ENCODE data around the gene NKX2-2. TPM values are rescaled to one million over a fixed set of nuclear protein-coding genes. Genes with fewer than 3 reads are reported as not detected.

The NKX2-2 gene
- total RNA-seq, 2 experiments from 2014 or later = not detected

GRCh38 chr20:21546355-21546754 is 32.5 kb upstream of the NKX2-2 start:
- no peaks in the 10 kb centered on the region for H3K9me3 Mint-ChIP-seq
- ChIA-PET POLR2A (no interaction called here), CTCF (interaction anchor here (0.8 to 5.5 kb wide), 6 partner anchors 9 to 311 kb away, joined by 3 to 28 read pairs (median 3); no protein-coding TSS in a partner anchor)
- intact Hi-C loops (cut with micrococcal nuclease) = no loop called here
- peaks cover 2% of the 10 kb centered on the region for H3K36me3 Mint-ChIP-seq
- H3K27ac Mint-ChIP-seq = no peak overlapping the region
- H3K4me3 Mint-ChIP-seq = no peak overlapping the region
- peaks cover 2% of the 10 kb centered on the region for H3K27me3 Mint-ChIP-seq
- peaks cover 38% of the 10 kb centered on the region for H3K4me1 Mint-ChIP-seq (ENCODE audit: low read depth)
- DNase-seq = no peak

- H3K9me3 Mint-ChIP-seq = no peaks in the 10 kb centered on the region
- H3K4me3 Mint-ChIP-seq = no peak overlapping the region
- H3K36me3 Mint-ChIP-seq = peaks cover 2% of the 10 kb centered on the region
- CTCF ChIA-PET = no interaction called here
- intact Hi-C loops (cut with micrococcal nuclease) = no loop called here
- peaks cover 12% of the 10 kb centered on the region for H3K27me3 Mint-ChIP-seq
- DNase-seq = no peak
- peaks cover 2% of the 10 kb centered on the region for H3K4me1 Mint-ChIP-seq (ENCODE audit: low read depth)
- POLR2A ChIA-PET = no interaction called here
- peak overlapping the region; percentile 4 for H3K27ac Mint-ChIP-seq
Observed at GRCh38 chr20:21539512-21539911, 25.6 kb upstream of the NKX2-2 start.

DNA sequence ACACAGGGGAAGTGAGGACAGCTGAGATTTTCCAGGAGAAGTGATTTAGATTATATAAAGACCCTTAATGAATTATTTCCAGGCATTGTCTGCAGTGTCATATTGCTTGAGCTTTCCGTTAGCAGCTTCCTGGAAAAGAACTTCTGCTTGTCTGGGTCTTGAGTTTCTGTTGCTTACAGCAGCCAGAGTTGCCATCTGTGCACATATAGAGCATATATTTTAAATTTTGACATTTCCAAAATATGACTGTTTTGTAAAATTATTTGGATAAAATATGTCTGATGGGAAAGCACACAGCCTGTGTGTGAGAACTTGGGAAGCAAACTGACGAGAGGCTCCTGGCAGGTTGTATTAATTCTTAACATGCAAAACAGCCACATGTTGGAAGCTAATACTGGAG is 21.0 kb upstream of the NKX2-2 start:
- H3K9me3 Mint-ChIP-seq = no peaks in the 10 kb centered on the region
- DNase-seq = no peak
- ChIA-PET CTCF (interaction anchor here (4.2 kb wide), 1 partner anchor 37 kb away, joined by 21 read pairs; no protein-coding TSS in a partner anchor), POLR2A (no interaction called here)
- peaks cover 4% of the 10 kb centered on the region for H3K4me1 Mint-ChIP-seq (ENCODE audit: low read depth)
- no peaks in the 10 kb centered on the region for H3K36me3 Mint-ChIP-seq
- H3K27me3 Mint-ChIP-seq = peaks cover 12% of the 10 kb centered on the region
- no peak overlapping the region for H3K4me3 Mint-ChIP-seq
- no peak overlapping the region for H3K27ac Mint-ChIP-seq
- intact Hi-C loops (cut with micrococcal nuclease) = no loop called here

GRCh38 chr20:21534453-21534852 is 20.6 kb upstream of the NKX2-2 start:
- H3K27ac Mint-ChIP-seq = no peak overlapping the region
- peaks cover 6% of the 10 kb centered on the region for H3K4me1 Mint-ChIP-seq (ENCODE audit: low read depth)
- intact Hi-C loops (cut with micrococcal nuclease) = no loop called here
- no peaks in the 10 kb centered on the region for H3K36me3 Mint-ChIP-seq
- DNase-seq = no peak
- CTCF ChIA-PET = interaction anchor here (4.2 kb wide), 1 partner anchor 38 kb away, joined by 21 read pairs; no protein-coding TSS in a partner anchor
- no peak overlapping the region for H3K4me3 Mint-ChIP-seq
- no peaks in the 10 kb centered on the region for H3K9me3 Mint-ChIP-seq
- POLR2A ChIA-PET = no interaction called here
- H3K27me3 Mint-ChIP-seq = peaks cover 10% of the 10 kb centered on the region

GRCh38 chr20:21529863-21530262 is 16.0 kb upstream of the NKX2-2 start:
- peaks cover 30% of the 10 kb centered on the region for H3K27me3 Mint-ChIP-seq

DNA sequence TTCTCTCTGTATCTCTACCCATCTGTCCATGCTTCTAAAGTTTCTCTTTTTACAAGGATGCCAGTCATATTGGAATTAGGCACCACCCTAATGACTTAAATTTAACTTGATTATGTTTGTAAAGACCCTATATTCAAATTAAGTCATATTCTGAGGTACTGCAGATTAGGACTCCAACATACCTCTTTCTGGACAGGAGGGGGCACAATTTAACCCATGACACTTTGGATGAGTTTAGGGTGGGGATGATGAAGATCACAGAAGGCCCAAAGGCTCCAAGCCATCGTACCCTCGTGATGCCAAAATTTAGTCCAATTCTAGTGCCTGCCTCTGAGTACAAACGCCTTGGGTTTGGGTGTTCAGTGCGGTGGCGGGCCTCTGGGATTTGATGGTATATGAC is 15.0 kb upstream of the NKX2-2 start:
- Mint-ChIP-seq H3K27me3 (peaks cover 37% of the 10 kb centered on the region), H3K36me3 (no peaks in the 10 kb centered on the region), H3K4me1 (ENCODE audit: low read depth) (peaks cover 4% of the 10 kb centered on the region), H3K27ac (no peak overlapping the region), H3K4me3 (no peak overlapping the region), H3K9me3 (no peaks in the 10 kb centered on the region)
- intact Hi-C loops (cut with micrococcal nuclease) = loop anchor here (1.0 to 2.0 kb wide), 2 partner anchors 43 to 86 kb away; no protein-coding TSS in a partner anchor
- CTCF ChIA-PET = interaction anchor here (0.7 to 3.4 kb wide), 13 partner anchors 8 to 293 kb away, joined by 3 to 109 read pairs (median 14); no protein-coding TSS in a partner anchor
- no peak for DNase-seq
- POLR2A ChIA-PET = no interaction called here

More at GRCh38 chr20:21529863-21530262, 16.0 kb upstream of the NKX2-2 start:
- H3K4me3 Mint-ChIP-seq = no peak overlapping the region
- DNase-seq = no peak
- POLR2A ChIA-PET = no interaction called here
- H3K9me3 Mint-ChIP-seq = no peaks in the 10 kb centered on the region
- intact Hi-C loops (cut with micrococcal nuclease) = loop anchor here (1.0 to 2.0 kb wide), 3 partner anchors 29 to 85 kb away; no protein-coding TSS in a partner anchor
- peaks cover 6% of the 10 kb centered on the region for H3K4me1 Mint-ChIP-seq (ENCODE audit: low read depth)
- H3K36me3 Mint-ChIP-seq = no peaks in the 10 kb centered on the region
- CTCF ChIA-PET = interaction anchor here (0.6 to 3.4 kb wide), 25 partner anchors 9 to 294 kb away, joined by 3 to 109 read pairs (median 5); no protein-coding TSS in a partner anchor
- no peak overlapping the region for H3K27ac Mint-ChIP-seq

- intact Hi-C loops (cut with micrococcal nuclease) = loop anchor here (2.0 kb wide), 1 partner anchor 87 kb away; no protein-coding TSS in a partner anchor
- Mint-ChIP-seq H3K9me3 (no peaks in the 10 kb centered on the region), H3K27me3 (peaks cover 44% of the 10 kb centered on the region), H3K27ac (no peak overlapping the region), H3K4me1 (ENCODE audit: low read depth) (peaks cover 7% of the 10 kb centered on the region), H3K4me3 (no peak overlapping the region), H3K36me3 (no peaks in the 10 kb centered on the region)
- no peak for DNase-seq
- ChIA-PET POLR2A (no interaction called here), CTCF (interaction anchor here (0.8 to 3.4 kb wide), 2 partner anchors 24 to 44 kb away, joined by 3 to 109 read pairs; no protein-coding TSS in a partner anchor)
Observed at GRCh38 chr20:21527908-21528307, 14.0 kb upstream of the NKX2-2 start.

- H3K27ac Mint-ChIP-seq = no peak overlapping the region
- intact Hi-C loops (cut with micrococcal nuclease) = no loop called here
- ChIA-PET POLR2A (no interaction called here), CTCF (no interaction called here)
- H3K27me3 Mint-ChIP-seq = peaks cover 46% of the 10 kb centered on the region
- no peak for DNase-seq
- peaks cover 8% of the 10 kb centered on the region for H3K4me1 Mint-ChIP-seq (ENCODE audit: low read depth)
- no peaks in the 10 kb centered on the region for H3K36me3 Mint-ChIP-seq
- no peaks in the 10 kb centered on the region for H3K9me3 Mint-ChIP-seq
- no peak overlapping the region for H3K4me3 Mint-ChIP-seq
Observed at GRCh38 chr20:21526776-21527175, 12.9 kb upstream of the NKX2-2 start.

GRCh38 chr20:21523895-21524294 is 10.0 kb upstream of the NKX2-2 start:
- no peak overlapping the region for H3K4me3 Mint-ChIP-seq
- ChIA-PET POLR2A (no interaction called here), CTCF (interaction anchor here (0.6 to 3.1 kb wide), 6 partner anchors 8 to 288 kb away, joined by 3 to 16 read pairs (median 8); no protein-coding TSS in a partner anchor)
- no peaks in the 10 kb centered on the region for H3K9me3 Mint-ChIP-seq
- intact Hi-C loops (cut with micrococcal nuclease) = loop anchor here (5.0 kb wide), 1 partner anchor 178 kb away; no protein-coding TSS in a partner anchor
- peaks cover 21% of the 10 kb centered on the region for H3K4me1 Mint-ChIP-seq (ENCODE audit: low read depth)
- no peak for DNase-seq
- no peaks in the 10 kb centered on the region for H3K36me3 Mint-ChIP-seq
- H3K27ac Mint-ChIP-seq = no peak overlapping the region
- H3K27me3 Mint-ChIP-seq = peaks cover 71% of the 10 kb centered on the region

- intact Hi-C loops (cut with micrococcal nuclease) = loop anchor here (5.0 kb wide), 1 partner anchor 179 kb away; no protein-coding TSS in a partner anchor
- H3K4me3 Mint-ChIP-seq = peak overlapping the region; percentile 52
- H3K9me3 Mint-ChIP-seq = no peaks in the 10 kb centered on the region
- CTCF ChIA-PET = interaction anchor here (0.6 to 3.1 kb wide), 5 partner anchors 14 to 288 kb away, joined by 3 to 14 read pairs (median 6); no protein-coding TSS in a partner anchor
- POLR2A ChIA-PET = no interaction called here
- peak overlapping the region; percentile 7 for H3K27ac Mint-ChIP-seq
- DNase-seq = no peak
- no peaks in the 10 kb centered on the region for H3K36me3 Mint-ChIP-seq
- H3K27me3 Mint-ChIP-seq = peaks cover 72% of the 10 kb centered on the region
- peaks cover 22% of the 10 kb centered on the region for H3K4me1 Mint-ChIP-seq (ENCODE audit: low read depth)
Observed at GRCh38 chr20:21523281-21523868, 9.5 kb upstream of the NKX2-2 start.

GRCh38 chr20:21522481-21523280 is 8.8 kb upstream of the NKX2-2 start:
- H3K4me3 Mint-ChIP-seq = peak overlapping the region; percentile 52
- peaks cover 28% of the 10 kb centered on the region for H3K4me1 Mint-ChIP-seq (ENCODE audit: low read depth)
- intact Hi-C loops (cut with micrococcal nuclease) = loop anchor here (5.0 kb wide), 1 partner anchor 180 kb away; no protein-coding TSS in a partner anchor
- no peak overlapping the region for H3K27ac Mint-ChIP-seq
- no peaks in the 10 kb centered on the region for H3K36me3 Mint-ChIP-seq
- H3K27me3 Mint-ChIP-seq = peaks cover 79% of the 10 kb centered on the region
- no peaks in the 10 kb centered on the region for H3K9me3 Mint-ChIP-seq
- POLR2A ChIA-PET = no interaction called here
- CTCF ChIA-PET = interaction anchor here (0.9 to 1.3 kb wide), 4 partner anchors 13 to 287 kb away, joined by 3 to 6 read pairs (median 3); no protein-coding TSS in a partner anchor
- DNase-seq = no peak
